Muscle layer of colon (tissue), 2 donors: ENCODE data around the gene TSTD2.
"Not testable (repeated sequence)": the region's sequence is repeated elsewhere in the genome, so short reads cannot be mapped to it uniquely, and the experiment has no call there.

Source experiments
- H3K27ac ChIP-seq: one replicate; pipeline ENCODE4 v1.7.0; 2013; ENCODE audit warnings: low read depth, mild to moderate bottlenecking, low read length, moderate library complexity
- H3K27me3 ChIP-seq, 2 donors: one replicate each; pipeline ENCODE4 v1.7.0; 2013; ENCODE audit warnings: low read length in 2 of 2, mild to moderate bottlenecking in 2 of 2; ENCODE audit not compliant: insufficient read depth in 2 of 2, control insufficient read depth in 1 of 2
- H3K36me3 ChIP-seq: one replicate; pipeline ENCODE4 v1.7.0; 2013; ENCODE audit warnings: mild to moderate bottlenecking, low read length; ENCODE audit not compliant: insufficient read depth
- H3K4me1 ChIP-seq: one replicate; pipeline ENCODE4 v1.7.0; 2013; ENCODE audit warnings: mild to moderate bottlenecking, low read length; ENCODE audit not compliant: insufficient read depth
- H3K4me3 ChIP-seq, 2 donors: one replicate each; pipeline ENCODE4 v1.7.0; 2013; ENCODE audit warnings: low read length in 2 of 2, low read depth in 1 of 2, mild to moderate bottlenecking in 1 of 2, moderate library complexity in 1 of 2
- H3K9ac ChIP-seq: one replicate; pipeline ENCODE4 v1.7.0; 2013; ENCODE audit warnings: low read length
- H3K9me3 ChIP-seq: one replicate; pipeline ENCODE4 v1.7.0; 2013; ENCODE audit warnings: mild to moderate bottlenecking, low read length
- donor health status: abdominal sarcoma.
- donor health status: Adenocarcinoma of cecum.

The TSTD2 gene

GRCh38 chr9:97601228-97601898 lies 31.8 kb downstream of the TSTD2 start:
- Histone ChIP-seq H3K9ac (no peak overlapping the region), H3K27ac (no peak overlapping the region), H3K4me3 (no peak overlapping the region), H3K27me3 (no peaks in the 10 kb centered on the region), H3K36me3 (peaks cover 68% of the 10 kb centered on the region), H3K4me1 (peaks cover 17% of the 10 kb centered on the region), H3K9me3 (no peaks in the 10 kb centered on the region)

- H3K4me3 ChIP-seq, result no peak overlapping the region
- no peak overlapping the region for H3K27ac ChIP-seq
- peaks cover 17% of the 10 kb centered on the region for H3K4me1 ChIP-seq
- H3K27me3 ChIP-seq, result no peaks in the 10 kb centered on the region
- no peak overlapping the region for H3K9ac ChIP-seq
- peaks cover 63% of the 10 kb centered on the region for H3K36me3 ChIP-seq
- H3K9me3 ChIP-seq, result no peaks in the 10 kb centered on the region
Observed at GRCh38 chr9:97600531-97601227, 32.5 kb downstream of the TSTD2 start.

GRCh38 chr9:97599314-97599846 lies 33.8 kb downstream of the TSTD2 start:
- Histone ChIP-seq H3K9me3 (no peaks in the 10 kb centered on the region), H3K27ac (no peak overlapping the region), H3K36me3 (peaks cover 50% of the 10 kb centered on the region), H3K4me3 (no peak overlapping the region), H3K27me3 (no peaks in the 10 kb centered on the region), H3K9ac (no peak overlapping the region), H3K4me1 (peaks cover 27% of the 10 kb centered on the region)

- H3K9ac ChIP-seq, result no peak overlapping the region
- peak overlapping the region in 1 of 2 donors; percentile 20 for H3K4me3 ChIP-seq
- H3K4me1 ChIP-seq, result peaks cover 34% of the 10 kb centered on the region
- H3K9me3 ChIP-seq, result no peaks in the 10 kb centered on the region
- no peak overlapping the region for H3K27ac ChIP-seq
- H3K36me3 ChIP-seq, result peaks cover 49% of the 10 kb centered on the region
- H3K27me3 ChIP-seq, result no peaks in the 10 kb centered on the region
Observed at GRCh38 chr9:97598461-97599288, 34.5 kb downstream of the TSTD2 start.

GRCh38 chr9:97596906-97597305 lies 36.3 kb downstream of the TSTD2 start:
- Histone ChIP-seq H3K4me1 (peaks cover 40% of the 10 kb centered on the region), H3K36me3 (peaks cover 42% of the 10 kb centered on the region), H3K9ac (no peak overlapping the region), H3K9me3 (no peaks in the 10 kb centered on the region), H3K4me3 (no peak overlapping the region), H3K27ac (no peak overlapping the region), H3K27me3 (no peaks in the 10 kb centered on the region)

- H3K4me3 ChIP-seq, result no peak overlapping the region
- no peak overlapping the region for H3K9ac ChIP-seq
- peaks cover 25% of the 10 kb centered on the region for H3K36me3 ChIP-seq
- H3K9me3 ChIP-seq, result no peaks in the 10 kb centered on the region
- H3K27ac ChIP-seq, result peak overlapping the region; percentile 64
- H3K4me1 ChIP-seq, result peaks cover 40% of the 10 kb centered on the region
- H3K27me3 ChIP-seq, result no peaks in the 10 kb centered on the region
Observed at GRCh38 chr9:97594381-97594921, 38.7 kb downstream of the TSTD2 start.

- H3K27ac ChIP-seq, result peak overlapping the region; percentile 13
- no peak overlapping the region for H3K4me3 ChIP-seq
- no peaks in the 10 kb centered on the region for H3K9me3 ChIP-seq
- peaks cover 20% of the 10 kb centered on the region for H3K36me3 ChIP-seq
- no peak overlapping the region for H3K9ac ChIP-seq
- peaks cover 40% of the 10 kb centered on the region for H3K4me1 ChIP-seq
- no peaks in the 10 kb centered on the region for H3K27me3 ChIP-seq
Observed at GRCh38 chr9:97593960-97594359, 39.2 kb downstream of the TSTD2 start.

- Histone ChIP-seq H3K4me3 (no peak overlapping the region), H3K36me3 (peaks cover 19% of the 10 kb centered on the region), H3K27ac (no peak overlapping the region), H3K27me3 (no peaks in the 10 kb centered on the region), H3K4me1 (peaks cover 30% of the 10 kb centered on the region), H3K9me3 (no peaks in the 10 kb centered on the region), H3K9ac (no peak overlapping the region)
Observed at GRCh38 chr9:97592126-97592525, 41.0 kb downstream of the TSTD2 start.

GRCh38 chr9:97591535-97591934 lies 41.6 kb downstream of the TSTD2 start:
- Histone ChIP-seq H3K27ac (no peak overlapping the region), H3K9me3 (no peaks in the 10 kb centered on the region), H3K36me3 (peaks cover 19% of the 10 kb centered on the region), H3K4me1 (peaks cover 24% of the 10 kb centered on the region), H3K4me3 (no peak overlapping the region), H3K27me3 (no peaks in the 10 kb centered on the region), H3K9ac (no peak overlapping the region)

- not testable (repeated sequence) for H3K9me3 ChIP-seq, H3K27me3 ChIP-seq, H3K9ac ChIP-seq, H3K4me3 ChIP-seq, H3K4me1 ChIP-seq, H3K36me3 ChIP-seq, H3K27ac ChIP-seq
Observed at GRCh38 chr9:97586909-97587308, 46.3 kb downstream of the TSTD2 start.

- H3K9ac ChIP-seq, H3K27me3 ChIP-seq, H3K4me3 ChIP-seq, H3K27ac ChIP-seq, H3K4me1 ChIP-seq, H3K9me3 ChIP-seq, H3K36me3 ChIP-seq: not testable (repeated sequence)
Observed at GRCh38 chr9:97584778-97585177, 48.4 kb downstream of the TSTD2 start.
